Body of pancreas (tissue), 4 donors: ENCODE results near the gene IGSF10.
A peak's percentile ranks its signal among the peaks of the same experiment; 100 is the strongest.

Experiments
- CTCF ChIP-seq, 7 experiments: fragments of 450-650 bp in 4 of 7; fragments of 200-600 bp in 3 of 7; sonication (generic) in 3 of 7; IDR thresholded peaks; one replicate each; pipeline ENCODE4 v1.5.1; 2016 to 2019; ENCODE audit warnings: antibody characterized with exemption in 7 of 7
- POLR2A ChIP-seq, 3 donors: fragments of 450-650 bp; IDR thresholded peaks; one replicate each; pipeline ENCODE4 v1.6.1; 2016; ENCODE audit warnings: antibody characterized with exemption in 3 of 3, mild to moderate bottlenecking in 2 of 3

- TF ChIP-seq CTCF (IDR thresholded peaks at IDR 0.05) (peak in 3 of 7 experiments; percentile 7 to 12 (median 12)), POLR2A (IDR thresholded peaks at IDR 0.05) (no peak)
These were observed 35.1 kb downstream of the IGSF10 start for GRCh38 chr3:151425627-151426340.
